ENCODE data around the gene GRAMD2B.

DNA sequence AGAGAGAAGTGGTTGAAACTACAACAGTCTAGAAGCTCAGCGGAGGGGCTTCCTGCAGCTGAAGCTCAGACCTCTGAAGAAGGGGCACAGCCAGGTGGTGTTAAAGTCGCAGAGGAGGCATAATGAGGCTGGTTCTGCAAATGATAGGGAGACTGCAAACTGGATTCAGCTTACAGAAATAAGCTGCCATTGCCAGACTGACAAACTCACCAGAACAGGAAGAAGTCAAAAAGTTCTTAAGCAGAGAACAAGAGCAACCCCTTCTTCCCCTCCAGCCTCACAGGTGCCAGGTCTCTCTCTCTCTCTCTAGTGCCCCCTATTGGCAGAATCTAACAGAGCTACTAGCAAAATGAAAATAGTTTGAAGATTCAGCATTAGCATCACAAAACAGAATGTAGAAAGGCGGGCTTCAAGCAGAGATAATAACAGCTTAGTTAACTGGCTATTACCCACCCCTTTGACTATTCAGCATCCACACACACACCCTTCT is 76.7 kb downstream of the GRAMD2B start:
- TF ChIP-seq EZH2 (IDR thresholded peaks at IDR 0.05; ENCODE audit: insufficient read depth, poor library complexity, severe bottlenecking) (no peak), EZH2phosphoT487 (IDR thresholded peaks at IDR 0.05; ENCODE audit: insufficient read depth, low read depth) (no peak)

Measured in GM23248 (cell line).